ENCODE data around the gene LAMA2.

- no peak for TF ChIP-seq CTCF (IDR thresholded peaks at IDR 0.05)
- no peak for TF ChIP-seq POLR2A (IDR thresholded peaks at IDR 0.05)
Observed at GRCh38 chr6:129368076-129368475, 485.1 kb downstream of the LAMA2 start.

Data from testis (tissue), 2 donors.